DLD1 (cell line): ENCODE measurements around the gene LONP2.

Experiments
- in situ Hi-C: cut with HindIII; loops from 2 replicates; pipeline ENCODE4 v1.10.0; 2017; ENCODE audit warnings: low sequenced_read_pairs

The LONP2 gene

GRCh38 chr16:48244080-48244862 is at the start of gene LONP2:
Gene LONP2 (plus strand): TSS chr16:48244300. CDS start chr16:48244389, 89 bp downstream.
- in situ Hi-C loops, result no loop called here

GRCh38 chr16:48194828-48195556 is 49.1 kb upstream of the LONP2 start:
- in situ Hi-C loops, result no loop called here

GRCh38 chr16:48197294-48197693 is 46.8 kb upstream of the LONP2 start:
- in situ Hi-C loops, result no loop called here

- in situ Hi-C loops, result no loop called here
Observed at GRCh38 chr16:48201515-48202201, 42.4 kb upstream of the LONP2 start.

GRCh38 chr16:48203974-48204824 is 39.9 kb upstream of the LONP2 start:
- in situ Hi-C loops, result no loop called here

- in situ Hi-C loops, result no loop called here
Observed at GRCh38 chr16:48204825-48205151, 39.3 kb upstream of the LONP2 start.

GRCh38 chr16:48206594-48207242 is 37.4 kb upstream of the LONP2 start:
- in situ Hi-C loops, result no loop called here

- in situ Hi-C loops, result no loop called here
Observed at GRCh38 chr16:48210747-48211146, 33.4 kb upstream of the LONP2 start.

- in situ Hi-C loops, result no loop called here
Observed at GRCh38 chr16:48212033-48212432, 32.1 kb upstream of the LONP2 start.

- in situ Hi-C loops, result no loop called here
Observed at GRCh38 chr16:48215738-48216137, 28.4 kb upstream of the LONP2 start.

- in situ Hi-C loops, result no loop called here
Observed at GRCh38 chr16:48217708-48218107, 26.4 kb upstream of the LONP2 start.

- in situ Hi-C loops, result no loop called here
Observed at GRCh38 chr16:48218473-48218872, 25.6 kb upstream of the LONP2 start.

GRCh38 chr16:48220891-48221290 is 23.2 kb upstream of the LONP2 start:
- in situ Hi-C loops, result no loop called here

- in situ Hi-C loops, result no loop called here
Observed at GRCh38 chr16:48223490-48223889, 20.6 kb upstream of the LONP2 start.

GRCh38 chr16:48225456-48225855 is 18.6 kb upstream of the LONP2 start:
- in situ Hi-C loops, result no loop called here

- in situ Hi-C loops, result no loop called here
Observed at GRCh38 chr16:48231727-48232492, 12.2 kb upstream of the LONP2 start.

GRCh38 chr16:48232493-48233040 is 11.5 kb upstream of the LONP2 start:
- in situ Hi-C loops, result no loop called here

GRCh38 chr16:48234630-48235029 is 9.5 kb upstream of the LONP2 start:
- in situ Hi-C loops, result no loop called here

- in situ Hi-C loops, result no loop called here
Observed at GRCh38 chr16:48235058-48235555, 9.0 kb upstream of the LONP2 start.
